Measurements from ENCODE around the gene ODR4.
"Not testable (repeated sequence)": the region's sequence is repeated elsewhere in the genome, so short reads cannot be mapped to it uniquely, and the experiment has no call there.

The ODR4 gene

GRCh38 chr1:186424539-186424938 is 48.9 kb downstream of the ODR4 start:
- DNase-seq = no peak

- no peak for DNase-seq
Measured at GRCh38 chr1:186426118-186426517, 50.5 kb downstream of the ODR4 start.

GRCh38 chr1:186429017-186429416 is 53.4 kb downstream of the ODR4 start:
- DNase-seq = no peak

- no peak for DNase-seq
Measured at GRCh38 chr1:186435336-186435735, 59.7 kb downstream of the ODR4 start.

GRCh38 chr1:186438567-186438966 is 62.9 kb downstream of the ODR4 start:
- DNase-seq = no peak

- no peak for DNase-seq
Measured at GRCh38 chr1:186440584-186440983, 64.9 kb downstream of the ODR4 start.

GRCh38 chr1:186442651-186443375 is 67.2 kb downstream of the ODR4 start:
- no peak for DNase-seq

GRCh38 chr1:186443638-186444037 is 68.0 kb downstream of the ODR4 start:
- DNase-seq = no peak

GRCh38 chr1:186446152-186446551 is 70.5 kb downstream of the ODR4 start:
- no peak for DNase-seq

- DNase-seq = no peak
Measured at GRCh38 chr1:186454981-186455380, 79.3 kb downstream of the ODR4 start.

- DNase-seq = no peak
Measured at GRCh38 chr1:186456729-186457255, 81.2 kb downstream of the ODR4 start.

- DNase-seq = not testable (repeated sequence)
Measured at GRCh38 chr1:186459161-186459560, 83.5 kb downstream of the ODR4 start.

- DNase-seq = no peak
Measured at GRCh38 chr1:186461014-186461413, 85.4 kb downstream of the ODR4 start, which contains the start of gene PDC. TSS of gene PDC (minus strand) at chr1:186461114. CDS start at chr1:186449459, 11,655 bp downstream.

GRCh38 chr1:186463511-186463910 is 87.9 kb downstream of the ODR4 start:
- DNase-seq = no peak

- no peak for DNase-seq
Measured at GRCh38 chr1:186463926-186464325, 88.3 kb downstream of the ODR4 start.

- not testable (repeated sequence) for DNase-seq
Measured at GRCh38 chr1:186465491-186465890, 89.9 kb downstream of the ODR4 start.

- DNase-seq = no peak
Measured at GRCh38 chr1:186465946-186466345, 90.3 kb downstream of the ODR4 start.

All from NCI-H526 treated with DMSO at 0.1 percent for 48 hours (cell line).